D341Med (cell line): ENCODE measurements around the gene ALDH3A1.
A peak's percentile ranks its signal among the peaks of the same experiment; 100 is the strongest.

ENCODE experiments used
- DNase-seq: peaks from one replicate; pipeline ENCODE4 v3.0.0; 2012; ENCODE audit warnings: low spot score

ALDH3A1 gene

DNA sequence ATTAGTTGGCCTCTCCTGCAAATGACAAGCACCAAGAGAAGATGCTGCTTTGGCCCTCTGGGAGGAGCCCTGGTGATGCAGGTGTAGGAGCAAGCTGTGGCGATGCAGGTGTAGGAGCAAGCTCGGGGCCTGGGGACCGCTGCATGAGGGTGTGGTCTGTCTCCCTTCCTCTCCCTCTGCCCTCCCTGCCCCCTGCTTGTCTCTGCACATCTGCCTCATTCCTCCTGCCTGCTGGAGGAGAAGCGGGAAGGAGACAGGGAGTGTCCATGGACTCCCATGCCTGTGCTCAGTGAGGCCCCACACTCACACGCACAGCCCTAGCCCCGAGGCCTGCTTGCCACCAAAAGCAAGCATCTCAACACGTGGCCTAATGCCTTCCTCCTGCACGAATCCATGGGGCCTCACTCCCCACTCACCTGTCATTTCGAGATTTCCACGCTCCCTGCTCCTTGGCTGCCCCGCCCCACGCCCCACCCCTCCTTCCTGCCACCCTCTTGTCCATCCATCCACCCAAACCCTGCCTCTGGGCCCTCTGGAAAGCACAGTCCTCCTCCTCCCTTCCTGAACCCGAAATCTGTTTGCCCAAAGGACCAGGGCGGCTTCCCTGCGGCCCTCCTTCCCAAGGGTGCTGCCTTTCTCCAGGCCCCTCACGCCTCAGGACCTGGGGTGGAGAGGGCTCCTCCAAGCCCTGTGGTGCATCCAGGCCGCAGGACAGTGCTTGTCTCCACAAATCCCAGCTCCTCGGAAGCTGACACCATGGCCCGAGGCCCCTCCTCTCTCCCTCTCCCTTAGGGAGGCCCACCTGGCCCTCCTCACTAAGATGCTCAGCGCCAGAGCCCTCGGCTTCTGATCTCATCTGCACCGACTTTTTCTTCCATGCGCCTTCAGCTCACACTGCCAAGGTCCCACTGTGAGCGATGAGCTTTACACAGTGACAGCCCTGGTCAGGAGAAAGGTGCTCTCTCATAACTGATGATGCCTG is 11.8 kb upstream of the ALDH3A1 start:
- DNase-seq = no peak

DNA sequence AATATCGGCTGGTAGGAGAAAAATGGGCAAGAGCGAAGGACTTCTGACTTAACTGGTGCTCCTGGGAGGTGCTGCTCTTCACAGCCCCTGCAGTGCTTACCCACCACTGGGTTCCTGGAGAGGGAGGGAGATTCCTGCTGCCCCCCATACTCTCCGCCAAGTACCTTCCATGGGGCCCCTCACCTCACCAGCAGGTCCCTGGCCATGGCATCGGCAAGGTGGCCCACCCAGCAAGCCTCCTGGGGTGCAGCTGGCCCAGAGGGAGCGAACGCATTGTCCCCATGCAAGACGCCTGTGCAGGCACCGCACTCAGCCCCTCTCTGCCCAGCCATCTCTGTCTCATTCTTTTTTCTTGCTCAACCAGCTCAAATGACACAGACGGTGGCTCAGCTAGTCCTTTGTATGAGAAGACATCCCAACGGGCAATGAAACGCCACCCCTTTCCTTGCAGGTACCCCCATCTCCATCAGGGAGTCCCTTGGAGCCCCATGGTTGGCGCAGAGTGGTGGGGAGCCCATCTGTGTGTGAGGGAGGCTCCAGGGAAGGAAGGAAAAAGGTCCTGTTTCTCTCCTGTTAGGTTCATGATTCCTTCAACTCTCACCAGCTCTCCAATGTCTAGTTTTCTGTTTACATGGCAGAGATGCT is 9.6 kb upstream of the ALDH3A1 start:
- no peak for DNase-seq

DNA sequence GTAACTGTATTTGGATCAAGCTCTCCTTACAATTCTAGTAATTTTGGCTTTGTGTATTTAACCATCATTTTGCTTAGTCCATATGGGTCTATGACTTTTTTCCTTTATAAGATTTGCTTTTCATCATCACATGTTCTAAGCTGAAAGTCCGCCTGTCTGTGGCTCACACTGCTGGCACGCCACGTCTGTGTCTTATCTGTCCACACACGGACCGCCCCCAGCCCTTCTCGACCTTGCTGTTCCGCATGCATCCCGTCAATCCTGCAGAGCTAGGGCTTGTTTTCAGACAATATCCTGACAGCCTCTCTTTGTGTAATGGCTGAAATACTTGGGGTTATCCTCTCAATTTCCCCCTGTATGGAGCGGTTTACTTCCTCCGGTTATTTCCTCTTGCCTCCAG is 8.4 kb upstream of the ALDH3A1 start:
- DNase-seq = no peak

DNA sequence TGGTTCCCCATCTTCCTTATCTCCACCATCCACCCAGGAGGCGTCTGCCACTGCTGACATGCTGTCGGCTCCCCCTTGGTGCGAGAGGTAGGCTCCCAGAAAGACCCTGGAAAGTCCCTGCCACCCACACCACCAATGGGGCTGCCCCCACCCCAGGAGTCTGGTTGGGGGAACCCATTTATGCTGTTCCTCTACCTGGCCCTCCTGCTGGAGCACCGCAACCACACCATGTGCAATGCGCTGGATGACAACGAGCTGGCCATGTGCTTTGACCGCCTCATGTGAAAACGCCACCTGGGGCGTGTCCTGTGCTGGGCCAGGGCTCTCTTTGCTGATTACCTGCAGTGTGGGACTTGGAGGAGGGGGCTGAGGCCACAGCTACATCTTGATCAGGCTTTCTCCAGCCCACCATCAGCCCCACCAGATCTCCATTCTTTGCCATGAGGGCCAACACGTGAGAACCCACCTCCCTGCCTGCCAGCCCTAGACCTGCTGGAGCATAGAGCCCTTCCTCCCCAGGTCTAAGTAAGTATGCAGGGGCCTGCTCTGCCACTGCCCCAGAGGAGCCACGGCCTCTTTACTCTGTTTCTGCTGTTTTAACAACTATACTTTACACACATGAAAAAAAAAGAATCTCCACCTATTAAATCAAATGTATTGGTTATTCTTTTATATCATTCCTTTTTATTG is 7.9 kb upstream of the ALDH3A1 start:
- no peak for DNase-seq

DNA sequence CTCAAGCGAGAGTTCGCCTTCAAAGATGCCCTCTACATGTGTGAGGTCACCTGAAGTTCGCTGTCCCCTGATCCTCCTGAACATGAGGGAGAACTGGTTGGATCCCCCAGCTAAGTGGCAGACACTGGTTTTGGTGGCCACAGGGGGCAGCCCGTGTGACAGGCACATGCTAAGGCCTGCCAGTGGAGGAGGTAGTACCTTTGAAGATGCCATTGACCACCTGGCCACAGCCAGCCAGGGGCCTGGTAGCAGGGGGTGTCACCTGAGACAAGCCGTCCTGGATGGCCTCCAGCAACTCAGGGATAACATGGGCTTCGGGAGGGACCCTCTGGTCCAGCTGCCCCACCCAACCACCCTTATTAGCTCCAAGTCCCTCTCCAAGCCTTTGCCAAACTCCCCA is 7.3 kb upstream of the ALDH3A1 start:
- DNase-seq = no peak

DNA sequence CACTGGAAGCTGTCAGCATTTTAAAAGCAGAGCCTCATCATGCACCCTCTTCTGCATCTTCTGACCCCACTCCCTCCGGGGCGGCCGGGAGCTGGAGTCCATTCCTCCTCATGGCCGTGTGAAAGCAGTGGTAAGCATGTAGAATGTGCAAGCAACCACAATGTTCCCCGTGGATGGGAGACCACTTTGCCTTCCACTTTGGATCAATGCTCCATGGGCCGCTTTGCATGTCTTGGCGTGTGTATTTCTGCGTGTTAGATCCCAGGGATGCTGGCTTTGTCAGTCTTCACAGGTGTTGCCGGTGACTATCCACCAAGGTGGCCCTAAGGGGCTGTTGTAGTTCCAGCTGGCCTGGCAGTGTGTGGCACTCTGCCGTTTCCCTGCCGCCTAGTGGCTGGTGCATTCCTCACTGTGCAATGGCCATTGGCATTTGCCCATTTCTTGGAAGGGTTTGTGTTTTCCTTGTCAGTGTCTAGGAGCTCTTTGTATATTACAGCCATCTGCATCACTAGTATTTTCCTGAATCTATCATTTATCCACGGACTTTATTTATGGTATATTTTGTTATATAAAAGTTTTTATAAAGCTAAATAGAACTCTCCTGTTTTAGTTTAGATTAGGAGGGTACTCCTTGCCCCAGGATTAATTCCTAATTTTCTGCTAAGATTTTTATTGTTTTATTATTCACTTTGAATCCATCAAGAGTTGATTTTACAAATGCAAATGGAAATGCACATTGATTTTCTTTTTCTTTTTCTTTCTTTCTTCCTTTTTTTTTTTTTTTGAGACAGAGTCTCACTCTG is 5.8 kb upstream of the ALDH3A1 start:
- DNase-seq = peak; percentile 52

DNA sequence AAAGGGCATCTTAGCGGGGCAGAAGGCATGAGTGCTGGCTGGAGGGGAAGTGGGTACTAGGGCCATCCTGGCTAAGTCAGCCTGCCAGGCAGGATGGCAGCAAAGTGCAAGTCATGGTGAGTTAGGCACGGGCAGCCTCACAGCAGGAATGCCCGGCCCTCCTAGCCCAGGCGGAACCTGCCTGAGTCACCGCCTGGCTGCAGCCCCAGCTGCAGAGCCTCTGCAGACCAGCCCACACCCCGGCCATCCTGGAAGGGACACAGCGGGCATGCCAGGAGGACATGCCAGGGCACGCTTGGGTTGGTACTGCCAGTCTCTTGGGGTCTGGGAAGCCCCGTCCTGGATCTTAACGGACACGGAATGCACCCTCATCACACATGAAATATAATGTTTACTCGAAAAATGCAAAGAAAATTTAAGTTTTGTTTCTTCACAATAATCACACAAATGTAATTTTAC is 5.0 kb upstream of the ALDH3A1 start:
- peak; percentile 36 for DNase-seq

DNA sequence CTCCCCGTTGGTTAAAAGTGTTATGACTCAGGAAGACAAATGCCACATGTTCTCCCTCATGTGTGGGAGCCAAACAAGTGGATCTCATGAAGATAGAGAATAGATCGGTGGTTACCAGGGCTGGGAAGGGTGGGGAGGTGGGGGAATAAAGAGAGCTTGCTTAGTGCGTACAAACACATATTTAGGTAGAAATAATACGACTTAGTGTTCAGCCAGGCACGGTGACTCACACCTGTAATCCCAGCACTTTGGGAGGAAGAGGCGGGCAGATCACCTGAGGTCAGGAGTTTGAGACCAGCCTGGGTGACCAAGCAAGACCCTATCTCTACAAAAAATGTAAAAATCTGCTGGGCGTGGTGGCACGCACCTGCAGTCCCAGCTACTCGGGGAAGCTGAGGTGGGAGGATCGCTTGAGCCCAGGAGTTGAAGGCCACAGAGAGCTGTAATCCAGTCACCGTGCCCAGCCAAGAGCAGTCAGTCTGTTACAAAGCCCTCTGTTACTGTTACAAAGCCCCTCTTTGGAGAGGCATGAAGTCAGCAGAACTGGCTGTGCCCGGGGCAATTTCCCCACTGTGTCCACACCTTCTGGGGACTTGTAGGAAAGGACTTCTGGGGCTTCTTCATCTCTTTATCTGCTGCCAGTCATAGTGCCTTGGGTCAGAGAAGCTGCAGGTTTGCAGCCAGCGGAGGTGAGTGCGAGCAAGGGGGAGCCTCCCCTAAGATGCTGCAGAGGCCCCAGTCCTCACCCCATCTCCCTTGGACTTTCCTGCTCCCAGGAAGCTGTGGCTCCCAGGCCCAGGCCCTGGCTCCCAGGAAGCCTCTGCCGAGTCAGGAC is 4.3 kb upstream of the ALDH3A1 start:
- DNase-seq = no peak

DNA sequence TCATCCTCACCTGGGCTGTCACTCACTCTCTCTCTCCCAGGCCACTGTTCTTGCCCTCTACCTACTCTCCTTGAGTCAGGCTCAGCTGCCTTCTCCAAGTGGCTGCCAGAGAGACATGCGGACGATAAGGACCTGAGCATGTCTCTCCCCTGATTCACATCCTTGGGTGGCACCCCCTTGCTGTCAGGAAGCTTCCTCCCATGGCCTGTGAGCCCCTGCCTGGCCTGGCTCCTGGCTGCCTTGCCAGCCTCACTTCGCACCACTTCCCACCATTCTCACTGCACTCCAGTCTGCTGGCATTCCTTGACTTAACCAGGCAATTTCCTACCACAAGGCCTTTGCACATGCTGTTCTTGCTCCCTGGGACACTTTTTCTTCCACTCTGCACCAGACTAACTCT is 2.7 kb upstream of the ALDH3A1 start:
- no peak for DNase-seq

DNA sequence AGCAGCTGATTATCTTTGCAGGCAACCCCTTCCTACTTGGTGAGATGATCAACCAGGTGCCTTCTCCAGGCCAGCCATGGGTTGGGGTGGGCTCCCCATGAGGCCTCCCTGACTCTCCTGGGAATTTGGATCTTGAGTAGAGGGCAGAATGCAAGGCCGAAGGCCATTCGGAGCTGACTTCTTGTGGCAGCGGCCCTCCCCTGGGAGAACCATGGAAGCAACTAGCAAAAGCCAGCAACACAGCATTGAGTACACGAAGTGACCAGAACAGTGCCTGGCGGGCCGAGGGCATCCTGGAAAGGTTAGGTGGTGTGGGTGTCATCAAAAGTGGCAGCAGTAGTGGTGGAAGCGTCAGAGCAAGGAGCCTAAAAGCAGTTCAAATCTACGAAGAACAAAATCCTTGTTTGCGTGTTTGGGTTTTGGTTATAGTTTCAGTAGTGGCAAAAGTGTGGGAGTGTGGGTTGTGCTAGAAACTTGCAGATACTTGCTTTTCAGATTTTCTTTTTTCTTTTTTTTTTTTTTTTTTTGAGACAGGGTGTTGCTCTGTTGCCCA is 2.0 kb upstream of the ALDH3A1 start:
- DNase-seq = no peak

DNA sequence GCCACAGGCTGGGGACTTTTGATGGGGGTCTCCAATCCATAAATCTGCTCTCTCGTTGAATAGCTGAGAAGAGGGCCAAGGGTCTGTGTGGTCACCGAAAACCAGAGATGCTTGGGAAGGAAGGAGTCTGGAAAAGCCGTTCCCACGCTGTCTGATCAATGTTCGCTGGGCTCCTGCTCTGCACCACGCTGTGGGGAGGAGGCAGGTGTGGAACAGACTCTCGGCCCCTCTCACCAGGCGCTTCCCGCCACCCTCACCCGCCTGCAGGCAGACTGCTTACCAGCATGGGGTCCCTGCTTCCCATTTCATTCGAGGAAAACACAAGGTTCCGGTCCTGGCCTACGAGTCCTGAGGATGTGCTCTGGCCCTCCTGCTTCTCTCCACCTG is 702 bp upstream of the ALDH3A1 start:
- no peak for DNase-seq

DNA sequence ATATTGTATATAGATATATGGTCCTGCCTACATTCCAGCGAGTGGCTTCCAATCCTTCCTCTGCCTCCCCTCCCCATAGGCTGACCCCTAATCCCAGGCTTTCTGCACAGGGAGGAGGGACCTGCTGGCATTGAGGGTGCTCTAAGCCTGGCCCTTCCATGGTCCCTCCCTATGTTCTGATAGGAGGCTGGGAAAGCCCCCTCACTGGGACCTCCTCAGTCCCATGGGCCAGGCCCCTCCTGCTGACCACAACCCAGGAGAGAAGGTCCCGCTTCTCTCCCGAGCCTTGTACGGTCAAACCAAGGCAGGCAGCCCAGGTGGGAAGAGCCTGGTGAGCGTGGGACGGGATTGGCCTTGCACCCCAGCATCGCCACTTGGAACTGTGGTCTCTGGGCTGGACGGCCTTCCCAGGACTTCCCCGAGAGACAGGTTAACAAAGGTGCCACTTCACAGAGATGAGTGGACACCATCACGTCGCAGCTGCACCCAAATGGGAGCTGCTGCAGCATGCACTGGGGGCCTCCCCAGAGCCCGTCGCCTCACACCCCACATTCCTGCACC is 859 bp downstream of the ALDH3A1 start:
- DNase-seq = no peak

DNA sequence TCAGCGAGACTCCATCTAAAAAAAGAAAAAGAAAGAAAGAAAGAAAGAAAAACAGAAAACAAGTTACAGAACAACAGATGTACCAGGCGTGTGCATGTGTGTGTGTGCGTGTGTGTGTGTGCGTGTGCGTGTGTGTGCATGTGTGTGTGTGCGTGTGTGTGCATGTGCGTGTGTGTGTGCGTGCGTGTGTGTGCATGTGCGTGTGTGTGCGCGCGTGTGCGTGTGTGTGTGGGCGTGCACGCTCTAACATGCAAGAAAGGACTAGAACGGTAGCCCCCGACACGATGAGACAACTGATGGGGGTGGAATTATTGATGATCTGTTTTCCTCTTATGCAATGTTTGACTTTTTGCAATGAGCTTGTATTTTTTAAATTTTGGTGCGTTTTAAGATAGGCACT is 1.6 kb downstream of the ALDH3A1 start:
- no peak for DNase-seq

DNA sequence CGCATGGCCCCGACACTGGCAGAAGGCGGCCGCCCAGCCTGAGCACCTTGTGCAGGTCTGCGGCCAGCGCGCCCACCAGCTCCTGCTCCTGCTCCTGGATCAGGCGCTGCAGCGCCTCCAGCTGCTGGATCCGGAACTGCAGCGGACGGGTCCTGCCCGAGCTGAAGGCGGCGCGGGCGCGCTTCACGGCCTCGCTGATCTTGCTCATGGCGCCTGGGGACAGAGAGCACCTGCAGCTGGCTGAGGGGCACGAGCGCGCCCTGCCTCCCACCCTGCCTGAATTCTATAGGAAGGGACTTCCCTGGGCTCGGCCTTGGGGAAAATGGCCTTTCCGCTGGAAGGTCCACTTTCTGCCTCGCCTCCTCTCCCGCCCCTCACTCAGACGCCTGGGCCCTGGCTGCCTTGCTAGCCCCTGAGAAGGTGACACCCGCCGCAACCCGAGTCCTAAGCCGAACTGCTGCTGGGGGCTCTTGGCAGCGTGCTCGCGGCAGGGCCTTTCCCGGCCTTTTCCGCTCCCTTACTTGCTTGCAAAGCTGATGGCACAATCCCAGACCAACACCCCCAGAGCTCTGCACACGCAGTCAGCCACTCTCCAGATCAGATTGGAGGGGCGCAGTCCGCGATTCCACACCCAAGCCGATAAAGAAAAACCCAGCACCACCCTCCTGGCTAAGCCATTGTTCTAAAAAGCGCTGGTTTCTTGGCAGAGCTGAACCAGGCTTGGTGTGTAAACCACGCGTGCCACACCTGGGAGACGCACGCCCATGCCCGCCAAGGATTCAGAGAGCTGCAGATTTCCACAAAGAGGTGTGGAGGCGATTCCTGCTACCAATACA is 3.0 kb downstream of the ALDH3A1 start:
- DNase-seq = peak; percentile 49

DNA sequence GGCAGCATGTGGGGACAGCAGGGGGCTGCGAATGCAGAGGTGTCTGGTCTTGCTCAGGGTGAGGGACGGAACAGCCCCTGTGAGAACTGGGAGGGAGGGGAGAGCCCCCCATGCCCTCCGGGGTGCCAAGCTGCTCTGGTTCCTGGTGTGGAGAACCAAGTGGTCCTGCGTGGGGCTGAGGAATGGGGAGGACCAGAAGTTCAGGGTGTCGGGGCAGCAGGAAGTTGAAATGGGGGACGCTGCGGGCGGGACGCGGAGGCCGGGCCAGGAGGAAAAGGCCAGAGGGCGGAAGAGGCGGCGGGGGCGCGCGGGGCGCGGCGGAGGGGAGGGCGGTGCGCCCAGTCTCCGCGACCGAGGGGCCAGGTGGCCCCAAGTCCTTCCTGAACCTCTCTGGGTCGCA is 3.6 kb downstream of the ALDH3A1 start:
- DNase-seq = no peak

DNA sequence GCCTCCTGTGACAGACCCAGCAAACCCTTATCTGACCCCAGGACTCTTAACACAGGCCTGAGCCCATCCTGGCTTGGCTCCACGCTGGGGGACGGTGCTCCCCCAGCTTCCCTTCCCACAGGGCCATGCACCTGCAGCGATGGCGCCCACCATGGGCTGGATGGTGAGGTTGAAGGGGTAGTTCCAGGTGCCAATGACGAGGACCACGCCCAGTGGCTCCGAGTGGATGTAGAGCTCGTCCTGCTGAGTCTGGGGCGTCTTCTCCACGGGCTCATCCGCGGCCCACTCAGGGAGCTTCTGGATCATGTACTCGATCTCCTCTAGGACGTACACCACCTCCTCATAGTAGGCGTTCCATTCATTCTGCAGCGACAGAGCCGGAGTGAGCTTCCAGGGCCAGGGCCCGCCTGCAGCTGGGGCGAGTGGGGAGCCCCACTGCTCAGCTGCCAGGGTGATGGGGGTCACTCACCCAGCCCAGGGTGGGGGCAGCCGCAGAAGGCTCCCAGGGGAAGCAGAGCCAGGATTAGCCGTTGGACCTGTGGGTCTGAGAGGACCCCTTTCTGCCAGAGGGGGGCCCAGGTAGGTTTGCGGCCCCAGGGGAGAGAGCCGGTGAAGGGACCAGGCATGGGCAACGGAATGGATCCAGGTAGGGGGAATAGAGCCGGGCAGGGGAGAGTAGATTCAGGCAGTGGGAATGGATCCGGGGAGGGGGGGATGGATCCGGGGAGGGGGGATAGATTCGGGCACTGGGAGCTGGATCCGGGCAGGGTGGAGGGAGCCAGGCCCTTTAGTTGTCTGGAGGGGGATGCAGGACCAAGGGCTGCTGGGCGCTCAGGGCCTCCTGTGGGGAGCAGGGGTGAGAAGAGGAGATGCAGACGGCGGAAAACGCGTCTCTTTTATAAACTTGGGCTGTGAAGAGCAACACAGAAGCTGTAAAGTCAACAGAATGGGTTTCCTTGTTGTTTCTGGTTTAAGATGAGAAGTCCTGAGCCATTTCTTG is 4.7 kb downstream of the ALDH3A1 start:
- DNase-seq = no peak

DNA sequence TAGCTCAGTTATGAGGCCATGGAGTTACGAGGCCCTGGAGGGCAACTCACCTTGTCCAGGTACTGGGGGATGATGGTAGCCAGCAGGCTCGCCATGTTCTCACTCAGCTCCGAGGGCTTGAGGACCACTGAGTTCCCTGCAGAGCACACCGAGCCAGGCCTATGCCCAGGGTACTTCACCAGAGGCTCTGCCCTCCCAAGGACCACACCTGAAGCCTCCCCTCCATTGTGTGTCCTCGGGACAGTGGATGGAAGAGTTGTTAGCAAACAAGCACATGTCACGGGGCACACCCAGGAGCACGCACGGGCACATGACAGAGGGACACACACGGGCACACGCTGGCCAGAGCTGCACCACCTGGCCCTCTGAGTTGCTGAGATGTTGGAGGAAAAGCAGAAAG is 5.6 kb downstream of the ALDH3A1 start:
- DNase-seq = no peak

DNA sequence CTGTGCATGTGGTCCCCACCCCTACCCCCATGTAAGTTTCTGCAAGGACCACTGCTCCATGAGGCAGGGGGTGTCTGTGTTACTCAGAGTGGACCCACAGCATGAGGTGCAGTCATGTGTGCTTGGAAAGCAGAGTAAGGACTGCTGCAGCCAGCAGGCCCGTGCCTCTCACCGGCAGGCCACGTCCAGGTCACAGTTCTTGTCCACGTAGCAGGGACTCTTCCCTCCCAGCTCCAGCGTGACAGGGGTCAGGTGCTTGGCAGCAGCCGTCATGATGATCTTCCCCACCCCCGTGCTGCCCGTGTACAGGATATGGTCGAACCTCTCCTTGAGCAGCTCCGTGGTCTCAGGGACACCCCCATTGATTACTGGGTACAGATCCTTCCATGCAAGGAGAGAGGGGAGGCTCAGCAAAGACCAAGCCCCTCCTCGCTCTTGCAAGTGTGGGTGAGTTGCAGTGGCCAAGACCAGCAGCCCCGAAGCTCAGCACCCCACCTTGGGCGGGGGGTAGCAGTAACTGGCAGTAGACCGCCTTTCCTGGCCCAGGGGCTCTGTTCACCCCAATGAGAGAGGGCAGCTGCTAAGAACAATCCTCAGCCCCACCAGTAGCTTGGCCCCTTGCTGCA is 6.2 kb downstream of the ALDH3A1 start:
- DNase-seq = no peak
